B cell (primary cell): ENCODE measurements around the gene PTRH1.

Source experiments
- CTCF ChIP-seq: fragments of 200-600 bp; IDR thresholded peaks from one replicate; pipeline ENCODE4 v1.8.0; 2022; ENCODE audit warnings: antibody characterized with exemption, mild to moderate bottlenecking
- EZH2 ChIP-seq: IDR thresholded peaks from 2 replicates; pipeline ENCODE4 v1.6.1; 2012; ENCODE audit warnings: borderline replicate concordance, low read depth, mild to moderate bottlenecking, moderate library complexity, low read length; ENCODE audit not compliant: insufficient read depth, poor library complexity, severe bottlenecking

GRCh38 chr9:127676638-127677037 is 38.8 kb downstream of the PTRH1 start:
- TF ChIP-seq CTCF (no peak), EZH2 (no peak)
